ENCODE results near the gene PITX1. TPM values are rescaled to one million over a fixed set of nuclear protein-coding genes. Genes with fewer than 3 reads are reported as not detected.

Gene PITX1
- total and polyA plus RNA-seq, 2 of the 13 experiments (the other 11 are each of a cell fraction or from before 2014, with no cell fraction given) = 11.7 to 20.2 TPM

DNA sequence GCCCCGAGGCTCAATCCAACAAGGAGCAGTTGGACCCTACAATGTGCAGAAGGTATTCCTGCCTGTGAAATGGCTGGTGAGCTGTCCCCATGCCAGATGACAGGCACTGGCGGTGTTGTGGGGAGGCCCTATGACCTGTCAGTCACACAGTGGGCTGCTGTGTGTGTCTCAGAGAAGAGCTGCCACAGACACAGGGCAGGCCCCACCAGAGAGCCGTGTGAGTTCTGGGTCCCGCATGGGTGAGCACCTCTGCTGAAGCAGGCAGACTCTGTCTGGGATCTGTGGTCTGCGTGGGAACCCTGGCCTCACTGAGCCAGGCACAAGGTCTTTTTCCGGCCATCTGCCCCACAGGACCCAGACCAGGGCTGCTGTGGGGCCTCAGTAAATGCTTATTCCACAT lies 37.3 kb upstream of the PITX1 start:
- Histone ChIP-seq H3K27ac (ENCODE audit: extremely low read length, insufficient read depth, low read length) (no peak overlapping the region), H4K20me1 (ENCODE audit: insufficient read depth, low read length) (no peaks in the 10 kb centered on the region), H3K79me2 (ENCODE audit: insufficient read depth, low read length) (no peaks in the 10 kb centered on the region), H3K9me3 (ENCODE audit: low read length) (no peaks in the 10 kb centered on the region), H3K27me3 (ENCODE audit: control insufficient read depth in 1 of 2, insufficient read depth in 2 of 2, low read length in 2 of 2) (no peaks in the 10 kb centered on the region), H2AFZ (ENCODE audit: low read length) (no peak overlapping the region), H3K4me2 (ENCODE audit: low read depth, low read length) (no peak overlapping the region), H3K36me3 (replicated peaks in 1 of 2; ENCODE audit: control insufficient read depth in 1 of 2, insufficient read depth in 2 of 2, low read length in 2 of 2) (no peaks in the 10 kb centered on the region), H3K9ac (ENCODE audit: insufficient read depth, low read depth, low read length) (no peak overlapping the region), H3K4me1 (ENCODE audit: insufficient read depth, low read length) (no peaks in the 10 kb centered on the region), H3K4me3 (replicated peaks in 1 of 3; ENCODE audit: insufficient read depth in 1 of 3, low read depth in 2 of 3, low read length in 3 of 3) (no peak overlapping the region)
- no peak for FAIRE-seq
- no peak for DNase-seq (ENCODE audit: low spot score)
- in situ Hi-C loops (cut with HindIII; ENCODE audit: extremely low pct_ligation_motif_present, low pct_unique_long_range_greater_than_20kb) = no loop called here
- no TSS peak for BruUV-seq (replicated peaks)
- no peak for ATAC-seq
- ChIA-PET CTCF (ENCODE audit: low intra/inter-chr PET ratio, low total read pairs) (no interaction called here), POLR2A (no interaction called here)
- intact Hi-C loops (cut with micrococcal nuclease; ENCODE audit: unreplicated experiment) = no loop called here
- TF ChIP-seq, protein P1, sequence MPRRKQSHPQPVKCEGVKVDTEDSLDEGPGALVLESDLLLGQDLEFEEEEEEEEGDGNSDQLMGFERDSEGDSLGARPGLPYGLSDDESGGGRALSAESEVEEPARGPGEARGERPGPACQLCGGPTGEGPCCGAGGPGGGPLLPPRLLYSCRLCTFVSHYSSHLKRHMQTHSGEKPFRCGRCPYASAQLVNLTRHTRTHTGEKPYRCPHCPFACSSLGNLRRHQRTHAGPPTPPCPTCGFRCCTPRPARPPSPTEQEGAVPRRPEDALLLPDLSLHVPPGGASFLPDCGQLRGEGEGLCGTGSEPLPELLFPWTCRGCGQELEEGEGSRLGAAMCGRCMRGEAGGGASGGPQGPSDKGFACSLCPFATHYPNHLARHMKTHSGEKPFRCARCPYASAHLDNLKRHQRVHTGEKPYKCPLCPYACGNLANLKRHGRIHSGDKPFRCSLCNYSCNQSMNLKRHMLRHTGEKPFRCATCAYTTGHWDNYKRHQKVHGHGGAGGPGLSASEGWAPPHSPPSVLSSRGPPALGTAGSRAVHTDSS (CRISPR knock-in tag; conservative IDR thresholded peaks at IDR 0.05) = no peak
- TF ChIP-seq PHF20 (CRISPR knock-in tag; IDR thresholded peaks at IDR 0.05) = no peak
- TF ChIP-seq SP4 (CRISPR knock-in tag; IDR thresholded peaks at IDR 0.05) = no peak
- no peak for TF ChIP-seq ZNF713 (CRISPR knock-in tag; IDR thresholded peaks at IDR 0.05)
- TF ChIP-seq FOSL1 (CRISPR knock-in tag; IDR thresholded peaks at IDR 0.05; ENCODE audit: borderline replicate concordance) = no peak
- TF ChIP-seq ZNF382 (CRISPR knock-in tag; IDR thresholded peaks at IDR 0.05; ENCODE audit: borderline replicate concordance) = no peak
- TF ChIP-seq SOX13 (IDR thresholded peaks at IDR 0.05) = no peak
- no peak for TF ChIP-seq SOX13 (CRISPR knock-in tag; conservative IDR thresholded peaks at IDR 0.05 in 1 of 2, IDR thresholded peaks at IDR 0.05 in 1 of 2)
- TF ChIP-seq ZNF446 (CRISPR knock-in tag; IDR thresholded peaks at IDR 0.05) = no peak
- no peak for TF ChIP-seq SRSF1 (optimal IDR thresholded peaks at IDR 0.05; ENCODE audit: low read depth, low read length)
- TF ChIP-seq, protein P2, sequence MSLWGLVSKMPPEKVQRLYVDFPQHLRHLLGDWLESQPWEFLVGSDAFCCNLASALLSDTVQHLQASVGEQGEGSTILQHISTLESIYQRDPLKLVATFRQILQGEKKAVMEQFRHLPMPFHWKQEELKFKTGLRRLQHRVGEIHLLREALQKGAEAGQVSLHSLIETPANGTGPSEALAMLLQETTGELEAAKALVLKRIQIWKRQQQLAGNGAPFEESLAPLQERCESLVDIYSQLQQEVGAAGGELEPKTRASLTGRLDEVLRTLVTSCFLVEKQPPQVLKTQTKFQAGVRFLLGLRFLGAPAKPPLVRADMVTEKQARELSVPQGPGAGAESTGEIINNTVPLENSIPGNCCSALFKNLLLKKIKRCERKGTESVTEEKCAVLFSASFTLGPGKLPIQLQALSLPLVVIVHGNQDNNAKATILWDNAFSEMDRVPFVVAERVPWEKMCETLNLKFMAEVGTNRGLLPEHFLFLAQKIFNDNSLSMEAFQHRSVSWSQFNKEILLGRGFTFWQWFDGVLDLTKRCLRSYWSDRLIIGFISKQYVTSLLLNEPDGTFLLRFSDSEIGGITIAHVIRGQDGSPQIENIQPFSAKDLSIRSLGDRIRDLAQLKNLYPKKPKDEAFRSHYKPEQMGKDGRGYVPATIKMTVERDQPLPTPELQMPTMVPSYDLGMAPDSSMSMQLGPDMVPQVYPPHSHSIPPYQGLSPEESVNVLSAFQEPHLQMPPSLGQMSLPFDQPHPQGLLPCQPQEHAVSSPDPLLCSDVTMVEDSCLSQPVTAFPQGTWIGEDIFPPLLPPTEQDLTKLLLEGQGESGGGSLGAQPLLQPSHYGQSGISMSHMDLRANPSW (CRISPR knock-in tag; IDR thresholded peaks at IDR 0.05; ENCODE audit: borderline replicate concordance) = no peak
- TF ChIP-seq ZNF460 (CRISPR knock-in tag; IDR thresholded peaks at IDR 0.05; ENCODE audit: borderline replicate concordance) = no peak
- TF ChIP-seq RAD21 (CRISPR knock-in tag; IDR thresholded peaks at IDR 0.05) = no peak
- no peak for TF ChIP-seq PRPF4 (IDR thresholded peaks at IDR 0.05; ENCODE audit: low read depth, low read length, poor library complexity, severe bottlenecking)
- no peak for TF ChIP-seq ZNF652 (CRISPR knock-in tag; IDR thresholded peaks at IDR 0.05; ENCODE audit: borderline replicate concordance, low read depth)
- no peak for TF ChIP-seq NCOR1 (IDR thresholded peaks at IDR 0.05; ENCODE audit: borderline replicate concordance, low read length)
- no peak for TF ChIP-seq ZNF570 (CRISPR knock-in tag; IDR thresholded peaks at IDR 0.05; ENCODE audit: borderline replicate concordance)
- WGBS (ENCODE audit: low lambda C conversion rate) = 75% methylated on average over 2 of the region's 6 CpGs
